Testis (tissue), 2 donors: Measurements from ENCODE around the gene RASL10A.

Experiments
- CTCF ChIP-seq, 3 experiments: fragments of 450-650 bp in 2 of 3; fragments of 200-600 bp in 1 of 3; sonication (generic) in 1 of 3; IDR thresholded peaks; one replicate each; pipeline ENCODE4 v1.5.1; 2016 to 2019; ENCODE audit warnings: antibody characterized with exemption in 3 of 3, mild to moderate bottlenecking in 2 of 3, moderate library complexity in 1 of 3
- POLR2A ChIP-seq: fragments of 450-650 bp; IDR thresholded peaks from one replicate; pipeline ENCODE4 v1.6.1; 2017; ENCODE audit warnings: antibody characterized with exemption, mild to moderate bottlenecking, moderate library complexity

GRCh38 chr22:29313126-29313575 lies 2.3 kb downstream of the RASL10A start:
- TF ChIP-seq CTCF (IDR thresholded peaks at IDR 0.05) = peak; percentile 53 to 85 (median 79)
- TF ChIP-seq POLR2A = no peak
